HCT116 (cell line): Measurements from ENCODE around the gene FKBP15. TPM values are rescaled to one million over a fixed set of nuclear protein-coding genes. Genes with fewer than 3 reads are reported as not detected.

Source experiments
- ATAC-seq: fragments of 200-7000 bp; cut with Tn5 transposase; 2 replicates; pipeline ENCODE4 v1.9.1; 2020; ENCODE audit warnings: mild to moderate bottlenecking, moderate library complexity
- BruUV-seq: library from RNA; stranded (reverse); fragments of 400-500 nt; replicated peaks from 2 replicates; lab custom pipeline; 2021; lab: Mats Ljungman, UMichigan
- CTCF ChIA-PET: fragments of 300-600 bp; sonication (Branson Sonifier 250); formaldehyde crosslinking; loops from one replicate; lab custom pipeline; 2021; ENCODE audit warnings: antibody characterized with exemption; lab: Charles Lee
- POLR2A ChIA-PET: fragments of 300-600, 350-600 bp; sonication (Branson Sonifier 250); formaldehyde crosslinking; loops from one replicate; lab custom pipeline; 2021; ENCODE audit warnings: antibody characterized with exemption; lab: Charles Lee
- RAD21 ChIA-PET, 2 experiments: fragments of 300-600 bp; sonication (Branson Sonifier 250); formaldehyde crosslinking; loops; one replicate each; lab custom pipeline; 2023; ENCODE audit warnings: low total read pairs in 2 of 2; ENCODE audit not compliant: uncharacterized antibody in 2 of 2, unreplicated experiment in 2 of 2, low non-redundant PET in 1 of 2; lab: Charles Lee
- DNase-seq: peaks from one replicate; pipeline ENCODE4 v3.0.0-alpha.2; 2010; ENCODE audit warnings: low read depth, low spot score
- H2AFZ ChIP-seq: fragments of 200-600 bp; shearing (Covaris generic), sonication (generic); 2 replicates; pipeline ENCODE4 v1.6.1; 2017; ENCODE audit warnings: low read depth, mixed run types, mixed read lengths, antibody characterized with exemption, low read length; ENCODE audit not compliant: poor library complexity, severe bottlenecking
- H3K27ac ChIP-seq: 2 replicates; pipeline ENCODE4 v1.5.1; 2012; ENCODE audit warnings: low read depth, low read length
- H3K27me3 ChIP-seq: fragments of 200-600 bp; sonication (generic); 2 replicates; pipeline ENCODE4 v1.6.1; 2016; ENCODE audit warnings: mixed run types, low read length, mixed read lengths; ENCODE audit not compliant: insufficient read depth
- H3K36me3 ChIP-seq, 2 experiments: fragments of 200-500 bp in 1 of 2; fragments of 200-600 bp in 1 of 2; sonication (Bioruptor generic) in 1 of 2; sonication (generic) in 1 of 2; 2 replicates each; pipeline versions ENCODE4 v1.5.1 to v1.6.1; 2014 to 2016; ENCODE audit warnings: low read length in 2 of 2, inconsistent platforms in 1 of 2, mixed read lengths in 1 of 2, mixed run types in 1 of 2; ENCODE audit not compliant: insufficient read depth in 2 of 2, control insufficient read depth in 1 of 2
- H3K4me1 ChIP-seq, 2 experiments: fragments of 200-600 bp in 1 of 2; sonication (generic) in 1 of 2; 2 replicates each; pipeline versions ENCODE4 v1.5.1 to v1.6.1; 2012 to 2017; ENCODE audit warnings: low read length in 2 of 2, inconsistent platforms in 1 of 2, mild to moderate bottlenecking in 1 of 2, mixed read lengths in 1 of 2, mixed run types in 1 of 2, moderate library complexity in 1 of 2; ENCODE audit not compliant: insufficient read depth in 2 of 2, control insufficient read depth in 1 of 2
- H3K4me2 ChIP-seq: fragments of 200-600 bp; sonication (generic); 2 replicates; pipeline ENCODE4 v1.6.1; 2017; ENCODE audit warnings: mixed run types, low read length, mixed read lengths
- H3K4me3 ChIP-seq, 2 experiments: fragments of 200-600 bp in 1 of 2; sonication (generic) in 1 of 2; replicated peaks in 1 of 2; 2 replicates each; pipeline ENCODE4 v1.5.1; 2011 to 2016; ENCODE audit warnings: low read length in 2 of 2, control low read depth in 1 of 2, low read depth in 1 of 2, mild to moderate bottlenecking in 1 of 2, mixed read lengths in 1 of 2, mixed run types in 1 of 2
- H3K79me2 ChIP-seq: fragments of 200-600 bp; sonication (generic); 2 replicates; pipeline ENCODE4 v1.6.1; 2017; ENCODE audit warnings: mild to moderate bottlenecking, mixed run types, low read length, moderate library complexity, mixed read lengths; ENCODE audit not compliant: insufficient read depth
- H3K9ac ChIP-seq: fragments of 200-600 bp; sonication (generic); 2 replicates; pipeline ENCODE4 v1.6.1; 2016; ENCODE audit warnings: low read length, mixed read lengths
- H3K9me2 ChIP-seq: fragments of 200-600 bp; sonication (generic), shearing (Covaris generic); 2 replicates; pipeline ENCODE4 v1.6.1; 2017; ENCODE audit warnings: mixed run types, mild to moderate bottlenecking, moderate library complexity; ENCODE audit not compliant: insufficient read depth
- H3K9me3 ChIP-seq, 2 experiments: fragments of 200-500 bp in 1 of 2; fragments of 200-600 bp in 1 of 2; sonication (Bioruptor generic) in 1 of 2; sonication (generic) in 1 of 2; 2 replicates each; pipeline ENCODE4 v1.6.1; 2014 to 2017; ENCODE audit warnings: low read length in 2 of 2, mixed read lengths in 2 of 2, inconsistent platforms in 1 of 2, low read depth in 1 of 2, mild to moderate bottlenecking in 1 of 2, mixed run types in 1 of 2, moderate library complexity in 1 of 2; ENCODE audit not compliant: control insufficient read depth in 1 of 2, insufficient read depth in 1 of 2
- H4K20me1 ChIP-seq: fragments of 200-600 bp; sonication (generic), shearing (Covaris generic); 2 replicates; pipeline ENCODE4 v1.6.1; 2017; ENCODE audit warnings: mixed run types, mild to moderate bottlenecking, moderate library complexity; ENCODE audit not compliant: insufficient read depth
- CBX3 ChIP-seq: IDR thresholded peaks from 2 replicates; pipeline ENCODE4 v1.6.1; 2012; ENCODE audit warnings: low read depth
- CEBPB ChIP-seq: IDR thresholded peaks from 2 replicates; pipeline ENCODE4 v1.6.1; 2012; ENCODE audit warnings: low read depth
- CTCF ChIP-seq, 3 experiments: fragments of 200-600 bp in 1 of 3; sonication (generic) in 1 of 3; IDR thresholded peaks in 2 of 3; conservative IDR thresholded peaks in 1 of 3; 2 replicates each; pipeline ENCODE4 v1.5.1; 2012 to 2017; ENCODE audit warnings: low read depth in 2 of 3, low read length in 2 of 3, antibody characterized with exemption in 1 of 3, borderline replicate concordance in 1 of 3, control low read depth in 1 of 3, mild to moderate bottlenecking in 1 of 3, mixed read lengths in 1 of 3, mixed run types in 1 of 3, moderate library complexity in 1 of 3; ENCODE audit not compliant: insufficient read depth in 1 of 3
- EGR1 ChIP-seq: IDR thresholded peaks from 2 replicates; pipeline ENCODE4 v1.6.1; 2012; ENCODE audit warnings: low read depth
- ELF1 ChIP-seq: IDR thresholded peaks from 2 replicates; pipeline ENCODE4 v1.6.1; 2012; ENCODE audit warnings: low read depth, borderline replicate concordance
- EZH2 ChIP-seq: fragments of 200-600 bp; sonication (generic); IDR thresholded peaks from 2 replicates; pipeline ENCODE4 v1.6.1; 2017; ENCODE audit warnings: antibody characterized with exemption, mixed run types
- EZH2phosphoT487 ChIP-seq: fragments of 200-600 bp; IDR thresholded peaks from 2 replicates; pipeline ENCODE4 v1.6.1; 2018; ENCODE audit warnings: antibody characterized with exemption, borderline replicate concordance
- FOSL1 ChIP-seq: IDR thresholded peaks from 2 replicates; pipeline ENCODE4 v1.6.1; 2012; ENCODE audit warnings: low read depth
- JUND ChIP-seq: IDR thresholded peaks from 2 replicates; pipeline ENCODE4 v1.6.1; 2012
- MAX ChIP-seq: IDR thresholded peaks from 2 replicates; pipeline ENCODE4 v1.6.1; 2012
- POLR2A ChIP-seq: IDR thresholded peaks from 2 replicates; pipeline ENCODE4 v1.7.0; 2011; ENCODE audit warnings: borderline replicate concordance; ENCODE audit not compliant: insufficient read depth, insufficient read length; ENCODE audit errors: extremely low read depth
- REST ChIP-seq: IDR thresholded peaks from 2 replicates; pipeline ENCODE4 v1.6.1; 2012; ENCODE audit warnings: low read depth
- SIN3A ChIP-seq: IDR thresholded peaks from 2 replicates; pipeline ENCODE4 v1.6.1; 2012; ENCODE audit warnings: low read depth
- SRF ChIP-seq: IDR thresholded peaks from 2 replicates; pipeline ENCODE4 v1.6.1; 2012; ENCODE audit warnings: low read depth
- TCF7L2 ChIP-seq: IDR thresholded peaks from 2 replicates; pipeline ENCODE4 v1.7.0; 2011; ENCODE audit warnings: borderline replicate concordance, inconsistent platforms; ENCODE audit not compliant: insufficient read depth, insufficient read length; ENCODE audit errors: extremely low read depth
- YY1 ChIP-seq: IDR thresholded peaks from 2 replicates; pipeline ENCODE4 v1.6.1; 2011; ENCODE audit warnings: low read length, low read depth, moderate library complexity, mild to moderate bottlenecking; ENCODE audit not compliant: insufficient replicate concordance; ENCODE audit errors: extremely low read depth
- ZBTB33 ChIP-seq: IDR thresholded peaks from 2 replicates; pipeline ENCODE4 v1.6.1; 2011; ENCODE audit warnings: mild to moderate bottlenecking, low read length, moderate library complexity; ENCODE audit not compliant: insufficient replicate concordance; ENCODE audit errors: extremely low read depth
- ZNF274 ChIP-seq: fragments of 200-500 bp; sonication (Bioruptor generic); IDR thresholded peaks from 2 replicates; pipeline ENCODE4 v1.6.1; 2014; ENCODE audit warnings: mild to moderate bottlenecking, low read depth, low read length, inconsistent platforms
- intact Hi-C: fragments of 100-400 bp; cut with micrococcal nuclease; formaldehyde crosslinking; loops from 2 replicates; pipeline ENCODE4 v1.10.0; 2022
- total RNA-seq: library from RNA; stranded (reverse); gene quantifications from one replicate; pipeline ENCODE4 v1.2.1, GENCODE V29; 2021; ENCODE audit not compliant: unreplicated experiment

Gene FKBP15
- total RNA-seq, 1 experiment from 2014 or later = 13.8 TPM

GRCh38 chr9:113247640-113248039 lies 26.6 kb upstream of the FKBP15 start (continued):
- TF ChIP-seq FOSL1 = no peak
- no peak for TF ChIP-seq SRF
- TF ChIP-seq EGR1 = no peak
- TF ChIP-seq ZBTB33 = no peak
- TF ChIP-seq EZH2 = no peak
- TF ChIP-seq POLR2A = no peak
- TF ChIP-seq YY1 = no peak

- Histone ChIP-seq H3K79me2 (peaks cover 6% of the 10 kb centered on the region), H3K9me2 (no peaks in the 10 kb centered on the region), H3K4me3 (no peak overlapping the region), H2AFZ (no peak overlapping the region), H3K9me3 (no peaks in the 10 kb centered on the region; a peak in 1 of 4 replicates), H3K4me2 (no peak overlapping the region), H3K27me3 (no peaks in the 10 kb centered on the region), H3K27ac (no peak overlapping the region), H3K4me1 (no peaks in the 10 kb centered on the region), H3K36me3 (no peaks in the 10 kb centered on the region), H3K9ac (no peak overlapping the region), H4K20me1 (no peaks in the 10 kb centered on the region)
- ChIA-PET RAD21 (no interaction called here), POLR2A (no interaction called here), CTCF (no interaction called here)
- BruUV-seq = no TSS peak
- DNase-seq (no peak), ATAC-seq (no peak)
- intact Hi-C loops = no loop called here
- TF ChIP-seq SIN3A (no peak), ELF1 (no peak), EGR1 (no peak), MAX (no peak), TCF7L2 (no peak), CBX3 (no peak), JUND (no peak), CTCF (IDR thresholded peaks at IDR 0.05 in 2 of 3, conservative IDR thresholded peaks at IDR 0.05 in 1 of 3; ENCODE audit: borderline replicate concordance in 1 of 3, insufficient read depth in 1 of 3, low read depth in 2 of 3, low read length in 2 of 3) (no peak), ZNF274 (no peak), REST (no peak), FOSL1 (no peak), POLR2A (no peak), EZH2phosphoT487 (no peak), SRF (no peak), CEBPB (no peak), YY1 (no peak), EZH2 (no peak)
Observed at GRCh38 chr9:113246928-113247327, 25.9 kb upstream of the FKBP15 start.
